Measurements from ENCODE around the gene SLX4IP. TPM values are rescaled to one million over a fixed set of nuclear protein-coding genes. Genes with fewer than 3 reads are reported as not detected.

SLX4IP gene
- total and polyA plus RNA-seq, 2 of the 13 experiments (the other 11 are each of a cell fraction or from before 2014, with no cell fraction given): 3.6 to 7.3 TPM

- TF ChIP-seq ZNF136 (CRISPR knock-in tag; IDR thresholded peaks at IDR 0.05; ENCODE audit: low read depth) (no peak), MZF1 (CRISPR knock-in tag; IDR thresholded peaks at IDR 0.05; ENCODE audit: borderline replicate concordance) (no peak), ZGPAT (CRISPR knock-in tag; IDR thresholded peaks at IDR 0.05) (no peak; the same call in 1 of the 2 replicates), CHD4 (IDR thresholded peaks at IDR 0.05; ENCODE audit: borderline replicate concordance, low read length) (peak; percentile 71; the same call in 1 of the 2 replicates), ZNF547 (CRISPR knock-in tag; IDR thresholded peaks at IDR 0.05) (no peak), ZBTB46 (CRISPR knock-in tag; IDR thresholded peaks at IDR 0.05; ENCODE audit: borderline replicate concordance) (0 out of 2 replicates have a peak, but pooled peaks have one; percentile 52), ZNF788 (CRISPR knock-in tag; IDR thresholded peaks at IDR 0.05; ENCODE audit: borderline replicate concordance) (peak; percentile 36; the same call in 1 of the 2 replicates), GATA4 (IDR thresholded peaks at IDR 0.05; ENCODE audit: borderline replicate concordance, low read depth) (no peak), TRIM24 (CRISPR knock-in tag; IDR thresholded peaks at IDR 0.05) (no peak), ZFP1 (CRISPR knock-in tag; IDR thresholded peaks at IDR 0.05) (no peak; the same call in 1 of the 2 replicates), SATB2 (CRISPR knock-in tag; IDR thresholded peaks at IDR 0.05) (peak; percentile 75; the same call in 1 of the 2 replicates), PRDM15 (CRISPR knock-in tag; IDR thresholded peaks at IDR 0.05) (no peak), GABPB1 (CRISPR knock-in tag; IDR thresholded peaks at IDR 0.05) (0 out of 2 replicates have a peak, but pooled peaks have one; percentile 44), HNRNPLL (IDR thresholded peaks at IDR 0.05; ENCODE audit: low read depth, low read length, poor library complexity, severe bottlenecking) (no peak), MYNN (CRISPR knock-in tag; IDR thresholded peaks at IDR 0.05; ENCODE audit: low read depth) (peak; percentile 61; the same call in 1 of the 2 replicates), ZNF577 (CRISPR knock-in tag; IDR thresholded peaks at IDR 0.05; ENCODE audit: borderline replicate concordance, low read depth) (no peak), POGZ (CRISPR knock-in tag; IDR thresholded peaks at IDR 0.05) (peak; percentile 84)
Observed at GRCh38 chr20:10511509-10512251, 76.6 kb downstream of the SLX4IP start (continued).
